ENCODE measurements around the gene ABCC12. TPM values are rescaled to one million over a fixed set of nuclear protein-coding genes. Genes with fewer than 3 reads are reported as not detected.

ABCC12 gene
- not detected in 2 replicates for total RNA-seq
- polyA plus RNA-seq, result not detected in 2 replicates
- not detected in 2 replicates for polyA plus RNA-seq (2011; cell fraction: cytosol; rRNA removed)
- not detected in 2 replicates for polyA plus RNA-seq (2011; cell fraction: nucleus; rRNA removed)
- not detected in 2 replicates for polyA plus RNA-seq (2012)
- polyA minus RNA-seq, result not detected in 2 replicates
- polyA minus RNA-seq (2011; cell fraction: cytosol; rRNA and poly(A)+ RNA removed), result not detected
- polyA minus RNA-seq (2011; cell fraction: nucleus; rRNA and poly(A)+ RNA removed), result not detected in 2 replicates
- Bru-seq, nascent RNA, result not detected
- BruChase-seq, experiment 1, labeled RNA remaining after a 6-hour chase, result not detected
- BruChase-seq, experiment 2, labeled RNA remaining after a 2-hour chase, result not detected
- long read RNA-seq, result 0 reads

DNA sequence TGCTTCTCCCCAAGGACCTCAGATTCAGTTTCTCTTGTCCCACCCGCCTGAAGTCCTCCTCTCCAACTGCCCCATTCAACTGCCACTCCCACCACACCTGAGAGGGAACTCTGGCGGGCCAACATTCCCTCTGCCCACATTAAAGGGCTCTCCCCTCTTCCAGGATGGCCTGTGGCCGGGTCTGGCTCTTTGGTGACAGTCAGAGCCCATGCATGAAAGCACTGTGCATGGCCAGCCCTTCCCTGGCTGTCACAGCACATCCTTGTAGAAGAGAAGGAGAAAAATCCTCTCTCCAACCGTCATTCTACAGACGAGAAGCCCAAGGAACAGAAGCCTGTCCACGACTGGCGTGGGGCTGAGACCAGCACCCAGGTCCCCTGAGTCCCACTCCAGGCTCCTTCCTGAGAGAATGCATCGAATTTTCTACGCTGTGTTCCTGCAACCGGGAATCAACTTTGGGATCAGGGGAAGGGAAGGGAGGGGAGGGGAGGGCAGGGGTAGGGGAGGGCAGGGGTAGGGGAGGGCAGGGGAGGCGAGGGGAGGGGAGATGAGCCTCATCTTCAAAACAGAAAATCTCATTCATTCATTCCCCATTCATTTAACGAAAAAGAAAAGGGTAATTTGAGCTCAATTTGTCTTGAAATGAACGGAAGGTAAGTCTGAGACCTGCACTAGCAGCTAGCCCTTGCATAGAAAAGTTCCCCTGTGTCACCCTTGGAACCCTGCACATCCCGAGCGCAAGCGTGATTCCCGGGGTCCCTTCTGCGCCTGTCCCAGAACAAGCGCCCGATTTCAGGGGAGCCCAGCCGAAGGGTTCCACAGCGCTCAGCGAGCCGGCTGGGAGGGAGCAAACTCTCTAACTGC lies at the start of gene ABCC12:
TSS of gene ABCC12 (minus strand) at position 68 of the 864 bp plus-strand sequence. CDS start 9,569 bp downstream, outside the sequence.
- intact Hi-C loops (cut with micrococcal nuclease), result loop anchor here (1.0 to 5.0 kb wide), 6 partner anchors 39 to 1207 kb away; partner anchors contain the start of genes ITFG1 and PHKB
- peaks cover 0 to 3% of the 10 kb centered on the region in 2 experiments for H3K27me3 ChIP-seq (ENCODE audit: control insufficient read depth in 2 of 2, insufficient read depth in 2 of 2, low read length in 2 of 2)
- no peaks in the 10 kb centered on the region for H3K4me1 ChIP-seq (ENCODE audit: control insufficient read depth, extremely low read depth, insufficient read depth, low read length)
- no peak within 1 kb of the TSS for H3K4me2 ChIP-seq (ENCODE audit: insufficient read depth, low read length)
- no peaks in the 10 kb centered on the region for H4K20me1 ChIP-seq (replicated peaks; ENCODE audit: control insufficient read depth, extremely low read depth, insufficient read depth, low read length)
- TF ChIP-seq, protein P1, sequence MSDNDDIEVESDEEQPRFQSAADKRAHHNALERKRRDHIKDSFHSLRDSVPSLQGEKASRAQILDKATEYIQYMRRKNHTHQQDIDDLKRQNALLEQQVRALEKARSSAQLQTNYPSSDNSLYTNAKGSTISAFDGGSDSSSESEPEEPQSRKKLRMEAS (IDR thresholded peaks at IDR 0.05; ENCODE audit: insufficient read depth, insufficient read length), result no peak
- no peak for TF ChIP-seq MYC (IDR thresholded peaks at IDR 0.05; ENCODE audit: low read depth, low read length)
- no peak for TF ChIP-seq POLR2AphosphoS5 (IDR thresholded peaks at IDR 0.05; ENCODE audit: insufficient read depth, low read depth, low read length)
- H3K36me3 ChIP-seq (ENCODE audit: control insufficient read depth in 2 of 2, extremely low read depth in 1 of 2, insufficient read depth in 2 of 2, low read length in 2 of 2), result no peaks in the 10 kb centered on the region
- no peak within 1 kb of the TSS for H3K27ac ChIP-seq (ENCODE audit: insufficient read depth, low read depth, low read length)
- POLR2A ChIA-PET, result no interaction called here
- CTCF ChIA-PET, result interaction anchor here (1.0 to 8.7 kb wide), 5 partner anchors 9 to 1118 kb away, joined by 3 to 91 read pairs (median 7); partner anchors contain the start of gene NETO2
- no TSS peak for BruUV-seq (replicated peaks)
- no peak for DNase-seq (ENCODE audit: low read depth, low spot score)
- H3K9me3 ChIP-seq (replicated peaks; ENCODE audit: control insufficient read depth, insufficient read depth, low read length), result no peaks in the 10 kb centered on the region
- FAIRE-seq, result no peak
- H3K79me2 ChIP-seq (ENCODE audit: control insufficient read depth, insufficient read depth, low read length), result no peaks in the 10 kb centered on the region
- dilution Hi-C loops (cut with MboI; ENCODE audit: extremely low pct_ligation_motif_present, low sequenced_read_pairs), result no loop called here
- peak within 1 kb of the TSS; percentile 1 for H2AFZ ChIP-seq (ENCODE audit: low read depth, low read length)
- no peak within 1 kb of the TSS for H3K4me3 ChIP-seq (replicated peaks in 1 of 3; ENCODE audit: insufficient read depth in 1 of 3, low read depth in 1 of 3, low read length in 3 of 3)
- no peak within 1 kb of the TSS for H3K9ac ChIP-seq (replicated peaks; ENCODE audit: extremely low read depth, insufficient read depth, low read length)
- H3K9me1 ChIP-seq (replicated peaks; ENCODE audit: control insufficient read depth, extremely low read depth, insufficient read depth, low read length), result no peaks in the 10 kb centered on the region

DNA sequence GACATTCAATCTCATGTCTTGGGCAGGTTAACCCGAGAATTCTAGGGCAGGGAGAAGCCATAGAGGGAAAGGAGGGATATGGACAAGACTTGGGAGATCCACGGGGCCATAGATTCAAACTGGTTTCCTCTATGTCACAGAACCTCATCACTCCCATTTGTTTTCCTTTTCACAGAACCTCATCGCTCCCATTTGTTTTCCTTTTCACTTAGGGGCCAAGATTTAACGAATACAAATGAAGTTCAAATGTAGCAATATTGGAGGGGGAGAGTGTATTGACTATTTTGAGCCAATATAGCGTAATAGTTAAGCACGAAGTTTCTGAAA lies 49.0 kb upstream of the ABCC12 start:
- Histone ChIP-seq H2AFZ (ENCODE audit: low read depth, low read length) (no peak overlapping the region), H3K79me2 (ENCODE audit: control insufficient read depth, insufficient read depth, low read length) (no peaks in the 10 kb centered on the region), H3K4me3 (replicated peaks in 1 of 3; ENCODE audit: insufficient read depth in 1 of 3, low read depth in 1 of 3, low read length in 3 of 3) (no peak overlapping the region), H4K20me1 (replicated peaks; ENCODE audit: control insufficient read depth, extremely low read depth, insufficient read depth, low read length) (no peaks in the 10 kb centered on the region), H3K4me2 (ENCODE audit: insufficient read depth, low read length) (no peak overlapping the region), H3K9ac (replicated peaks; ENCODE audit: extremely low read depth, insufficient read depth, low read length) (no peak overlapping the region), H3K27ac (ENCODE audit: insufficient read depth, low read depth, low read length) (no peak overlapping the region), H3K9me1 (replicated peaks; ENCODE audit: control insufficient read depth, extremely low read depth, insufficient read depth, low read length) (no peaks in the 10 kb centered on the region), H3K27me3 (ENCODE audit: control insufficient read depth in 2 of 2, insufficient read depth in 2 of 2, low read length in 2 of 2) (no peaks in the 10 kb centered on the region), H3K36me3 (ENCODE audit: control insufficient read depth in 2 of 2, extremely low read depth in 1 of 2, insufficient read depth in 2 of 2, low read length in 2 of 2) (no peaks in the 10 kb centered on the region), H3K9me3 (replicated peaks; ENCODE audit: control insufficient read depth, insufficient read depth, low read length) (no peaks in the 10 kb centered on the region), H3K4me1 (ENCODE audit: control insufficient read depth, extremely low read depth, insufficient read depth, low read length) (no peaks in the 10 kb centered on the region)
- DNase-seq (ENCODE audit: low read depth, low spot score) (no peak), FAIRE-seq (no peak)
- TF ChIP-seq, protein P1 (IDR thresholded peaks at IDR 0.05; ENCODE audit: insufficient read depth, insufficient read length), result no peak
- TF ChIP-seq FOS (IDR thresholded peaks at IDR 0.05; ENCODE audit: borderline replicate concordance, insufficient read depth, low read length) (no peak), POLR2AphosphoS5 (IDR thresholded peaks at IDR 0.05; ENCODE audit: insufficient read depth, low read depth, low read length) (no peak), POLR2A (IDR thresholded peaks at IDR 0.05; ENCODE audit: low read depth, low read length) (no peak), EZH2 (IDR thresholded peaks at IDR 0.05; ENCODE audit: borderline replicate concordance, low read depth, low read length, severe bottlenecking) (no peak), JUN (IDR thresholded peaks at IDR 0.05; ENCODE audit: borderline replicate concordance, insufficient read depth, insufficient read length, low read depth) (no peak), GATA2 (IDR thresholded peaks at IDR 0.05; ENCODE audit: insufficient read depth, insufficient read length, low read depth, low read length) (no peak), MYC (IDR thresholded peaks at IDR 0.05; ENCODE audit: low read depth, low read length) (no peak)
- TF ChIP-seq, protein P2, sequence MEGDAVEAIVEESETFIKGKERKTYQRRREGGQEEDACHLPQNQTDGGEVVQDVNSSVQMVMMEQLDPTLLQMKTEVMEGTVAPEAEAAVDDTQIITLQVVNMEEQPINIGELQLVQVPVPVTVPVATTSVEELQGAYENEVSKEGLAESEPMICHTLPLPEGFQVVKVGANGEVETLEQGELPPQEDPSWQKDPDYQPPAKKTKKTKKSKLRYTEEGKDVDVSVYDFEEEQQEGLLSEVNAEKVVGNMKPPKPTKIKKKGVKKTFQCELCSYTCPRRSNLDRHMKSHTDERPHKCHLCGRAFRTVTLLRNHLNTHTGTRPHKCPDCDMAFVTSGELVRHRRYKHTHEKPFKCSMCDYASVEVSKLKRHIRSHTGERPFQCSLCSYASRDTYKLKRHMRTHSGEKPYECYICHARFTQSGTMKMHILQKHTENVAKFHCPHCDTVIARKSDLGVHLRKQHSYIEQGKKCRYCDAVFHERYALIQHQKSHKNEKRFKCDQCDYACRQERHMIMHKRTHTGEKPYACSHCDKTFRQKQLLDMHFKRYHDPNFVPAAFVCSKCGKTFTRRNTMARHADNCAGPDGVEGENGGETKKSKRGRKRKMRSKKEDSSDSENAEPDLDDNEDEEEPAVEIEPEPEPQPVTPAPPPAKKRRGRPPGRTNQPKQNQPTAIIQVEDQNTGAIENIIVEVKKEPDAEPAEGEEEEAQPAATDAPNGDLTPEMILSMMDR (IDR thresholded peaks at IDR 0.05; ENCODE audit: extremely low read depth in 1 of 2, insufficient read depth in 1 of 2, low read depth in 1 of 2, low read length in 2 of 2), result no peak
- POLR2A ChIA-PET, result no interaction called here
- intact Hi-C loops (cut with micrococcal nuclease) (no loop called here), dilution Hi-C loops (cut with MboI; ENCODE audit: extremely low pct_ligation_motif_present, low sequenced_read_pairs) (no loop called here)
- BruUV-seq (replicated peaks), result no TSS peak
- CTCF ChIA-PET, result no interaction called here

Measured in endothelial cell of umbilical vein (primary cell).